ENCODE results near the gene ULK1. TPM values are rescaled to one million over a fixed set of nuclear protein-coding genes. Genes with fewer than 3 reads are reported as not detected.

Gene ULK1
- total RNA-seq, 1 donor from 2014 or later: 27.0 TPM

DNA sequence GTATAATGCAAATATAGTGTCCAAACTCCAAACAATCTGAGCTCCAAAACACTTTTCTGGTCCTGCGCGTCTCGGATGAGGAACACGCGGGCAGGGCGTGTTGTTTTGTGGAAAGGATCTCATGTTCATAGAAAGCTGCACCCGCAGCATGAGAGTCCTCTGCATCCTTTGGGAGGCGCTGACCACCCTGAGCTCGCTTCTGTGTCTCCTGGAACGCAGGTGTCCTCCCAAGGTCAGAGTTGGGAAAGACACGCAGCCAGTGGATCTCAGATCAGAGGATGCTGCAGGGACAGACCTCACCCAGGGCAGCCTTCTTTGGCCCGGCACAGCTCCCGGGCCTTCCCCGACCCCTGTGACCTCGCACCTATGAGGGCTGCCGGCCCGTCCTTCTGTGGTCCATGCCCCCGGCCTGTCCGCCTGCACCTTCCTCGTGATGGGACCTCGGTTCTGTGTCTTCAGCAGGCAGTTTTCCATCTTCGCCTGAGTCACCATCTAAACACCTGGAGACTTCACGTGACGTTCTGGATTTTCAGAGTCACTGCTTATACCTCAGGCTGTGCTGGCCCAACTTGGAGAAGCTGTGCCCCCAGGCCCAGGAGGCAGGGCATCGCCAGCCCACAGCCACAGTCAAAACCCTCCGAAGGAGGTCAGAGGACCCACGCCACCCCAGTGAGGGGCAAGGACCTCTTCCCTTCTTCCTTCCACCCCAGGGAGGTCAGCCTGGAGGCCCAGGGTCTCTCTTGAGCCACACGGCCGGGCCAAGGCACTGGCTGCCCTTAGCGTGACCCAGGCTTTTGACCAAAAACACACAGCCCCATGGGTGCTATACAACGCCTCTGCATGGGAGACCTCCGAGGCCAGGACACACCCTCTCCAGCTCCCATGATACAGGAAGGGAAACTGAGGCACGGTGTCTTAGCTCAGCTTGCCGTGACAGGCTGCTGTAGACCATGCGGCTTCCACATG is 40.3 kb upstream of the ULK1 start:
- Mint-ChIP-seq H3K9me3 (no peaks in the 10 kb centered on the region), H3K27ac (no peak overlapping the region), H3K36me3 (ENCODE audit: low read depth) (peaks cover 2% of the 10 kb centered on the region), H3K4me3 (no peak overlapping the region), H3K27me3 (peaks cover 8% of the 10 kb centered on the region), H3K4me1 (peaks cover 16% of the 10 kb centered on the region)
- intact Hi-C loops (cut with micrococcal nuclease): loop anchor here (1.0 kb wide), 1 partner anchor 75 kb away; the partner anchor contains the start of gene PUS1
- TF ChIP-seq, protein P1, sequence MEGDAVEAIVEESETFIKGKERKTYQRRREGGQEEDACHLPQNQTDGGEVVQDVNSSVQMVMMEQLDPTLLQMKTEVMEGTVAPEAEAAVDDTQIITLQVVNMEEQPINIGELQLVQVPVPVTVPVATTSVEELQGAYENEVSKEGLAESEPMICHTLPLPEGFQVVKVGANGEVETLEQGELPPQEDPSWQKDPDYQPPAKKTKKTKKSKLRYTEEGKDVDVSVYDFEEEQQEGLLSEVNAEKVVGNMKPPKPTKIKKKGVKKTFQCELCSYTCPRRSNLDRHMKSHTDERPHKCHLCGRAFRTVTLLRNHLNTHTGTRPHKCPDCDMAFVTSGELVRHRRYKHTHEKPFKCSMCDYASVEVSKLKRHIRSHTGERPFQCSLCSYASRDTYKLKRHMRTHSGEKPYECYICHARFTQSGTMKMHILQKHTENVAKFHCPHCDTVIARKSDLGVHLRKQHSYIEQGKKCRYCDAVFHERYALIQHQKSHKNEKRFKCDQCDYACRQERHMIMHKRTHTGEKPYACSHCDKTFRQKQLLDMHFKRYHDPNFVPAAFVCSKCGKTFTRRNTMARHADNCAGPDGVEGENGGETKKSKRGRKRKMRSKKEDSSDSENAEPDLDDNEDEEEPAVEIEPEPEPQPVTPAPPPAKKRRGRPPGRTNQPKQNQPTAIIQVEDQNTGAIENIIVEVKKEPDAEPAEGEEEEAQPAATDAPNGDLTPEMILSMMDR (IDR thresholded peaks at IDR 0.05): no peak
- CTCF ChIA-PET: no interaction called here
- no peak for DNase-seq
- POLR2A ChIA-PET: interaction anchor here (0.6 to 0.7 kb wide), 3 partner anchors 25 to 874 kb away, joined by 3 to 5 read pairs (median 3); no protein-coding TSS in a partner anchor
- no peak for ATAC-seq (ENCODE audit: low read depth)

DNA sequence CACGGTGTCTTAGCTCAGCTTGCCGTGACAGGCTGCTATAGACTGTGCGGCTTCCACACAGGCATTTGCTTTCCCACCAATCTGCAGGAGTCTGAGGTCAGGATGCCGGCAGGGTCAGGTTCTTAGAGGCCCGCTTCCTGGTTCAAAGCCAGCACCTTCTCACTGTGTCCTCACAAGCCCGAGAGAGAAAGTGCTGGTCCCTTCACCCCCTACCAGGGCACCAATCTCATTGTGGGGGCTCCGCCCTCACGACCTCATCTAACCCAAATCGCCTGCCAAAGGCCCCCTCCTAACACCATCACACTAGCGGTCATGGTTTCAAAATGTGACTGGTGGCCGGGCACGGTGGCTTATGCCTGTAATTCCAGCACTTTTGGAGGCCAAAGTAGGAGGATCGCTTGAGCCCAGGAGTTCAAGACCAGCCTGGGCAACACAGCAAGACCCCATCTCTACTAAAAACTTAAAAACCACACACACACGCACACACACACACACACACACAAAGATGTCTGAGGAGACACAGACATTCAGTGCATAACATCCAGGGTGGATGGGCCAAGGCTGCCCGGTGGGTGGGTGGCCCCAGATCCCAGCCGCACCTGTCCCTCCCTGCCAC is 39.5 kb upstream of the ULK1 start:
- Mint-ChIP-seq H3K27ac (no peak overlapping the region), H3K27me3 (peaks cover 8% of the 10 kb centered on the region), H3K4me1 (peaks cover 16% of the 10 kb centered on the region), H3K36me3 (ENCODE audit: low read depth) (peaks cover 2% of the 10 kb centered on the region), H3K4me3 (no peak overlapping the region), H3K9me3 (no peaks in the 10 kb centered on the region)
- DNase-seq (no peak), ATAC-seq (ENCODE audit: low read depth) (no peak)
- TF ChIP-seq, protein P1 (IDR thresholded peaks at IDR 0.05): no peak
- intact Hi-C loops (cut with micrococcal nuclease): no loop called here
- ChIA-PET CTCF (no interaction called here), POLR2A (no interaction called here)

DNA sequence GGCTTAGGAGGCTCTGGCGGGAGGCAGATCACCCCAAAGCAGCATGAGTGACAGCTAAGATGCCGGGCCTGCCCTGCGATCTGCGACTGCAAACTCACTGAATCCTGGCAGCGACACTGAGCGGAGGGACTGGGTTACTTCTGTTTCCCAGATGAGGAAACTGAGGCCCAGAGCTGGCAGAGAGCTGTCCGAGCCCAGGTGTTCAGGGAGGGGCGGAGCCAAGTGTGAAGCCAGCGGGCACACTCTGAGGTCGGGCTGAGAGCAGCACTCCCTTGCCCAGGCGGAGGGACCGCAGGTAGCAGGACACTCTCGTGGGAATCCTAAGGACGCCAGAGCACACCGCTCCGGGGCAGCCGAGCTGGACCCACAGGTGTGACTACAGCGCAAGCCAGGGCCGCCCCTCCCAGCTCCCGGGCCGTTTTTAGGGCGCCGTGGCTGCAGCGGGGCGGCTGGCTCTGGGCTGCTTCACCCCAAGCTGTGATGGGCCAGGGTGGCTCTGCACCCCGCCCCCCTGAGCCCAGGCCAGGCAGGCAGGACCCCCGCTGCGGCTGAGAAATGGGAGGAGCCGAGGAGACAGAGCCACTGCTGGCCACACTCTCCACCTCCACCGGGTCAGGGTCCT is 38.8 kb upstream of the ULK1 start:
- ChIA-PET POLR2A (no interaction called here), CTCF (no interaction called here)
- Mint-ChIP-seq H3K27ac (no peak overlapping the region), H3K36me3 (ENCODE audit: low read depth) (no peaks in the 10 kb centered on the region), H3K9me3 (no peaks in the 10 kb centered on the region), H3K4me3 (no peak overlapping the region), H3K27me3 (peaks cover 8% of the 10 kb centered on the region), H3K4me1 (peaks cover 16% of the 10 kb centered on the region)
- no peak for ATAC-seq (ENCODE audit: low read depth)
- no peak for DNase-seq
- TF ChIP-seq, protein P1 (IDR thresholded peaks at IDR 0.05): no peak
- intact Hi-C loops (cut with micrococcal nuclease): no loop called here

- no peak overlapping the region for H3K4me3 Mint-ChIP-seq
- no peaks in the 10 kb centered on the region for H3K9me3 Mint-ChIP-seq
- peaks cover 16% of the 10 kb centered on the region for H3K4me1 Mint-ChIP-seq
- peaks cover 8% of the 10 kb centered on the region for H3K27me3 Mint-ChIP-seq
- H3K27ac Mint-ChIP-seq: no peak overlapping the region
- ChIA-PET POLR2A (no interaction called here), CTCF (interaction anchor here (0.6 kb wide), 1 partner anchor 32 kb away, joined by 3 read pairs; no protein-coding TSS in a partner anchor)
- intact Hi-C loops (cut with micrococcal nuclease): no loop called here
- DNase-seq (no peak), ATAC-seq (ENCODE audit: low read depth) (no peak)
- TF ChIP-seq, protein P1 (IDR thresholded peaks at IDR 0.05): no peak
- no peaks in the 10 kb centered on the region for H3K36me3 Mint-ChIP-seq (ENCODE audit: low read depth)
Measured at GRCh38 chr12:131856366-131857097, 37.9 kb upstream of the ULK1 start.
